Measurements from ENCODE around the gene COL23A1. TPM values are rescaled to one million over a fixed set of nuclear protein-coding genes. Genes with fewer than 3 reads are reported as not detected.
A peak's percentile ranks its signal among the peaks of the same experiment; 100 is the strongest.

The COL23A1 gene
- total and polyA plus RNA-seq, 2 of the 13 experiments (the other 11 are each of a cell fraction or from before 2014, with no cell fraction given): not detected

DNA sequence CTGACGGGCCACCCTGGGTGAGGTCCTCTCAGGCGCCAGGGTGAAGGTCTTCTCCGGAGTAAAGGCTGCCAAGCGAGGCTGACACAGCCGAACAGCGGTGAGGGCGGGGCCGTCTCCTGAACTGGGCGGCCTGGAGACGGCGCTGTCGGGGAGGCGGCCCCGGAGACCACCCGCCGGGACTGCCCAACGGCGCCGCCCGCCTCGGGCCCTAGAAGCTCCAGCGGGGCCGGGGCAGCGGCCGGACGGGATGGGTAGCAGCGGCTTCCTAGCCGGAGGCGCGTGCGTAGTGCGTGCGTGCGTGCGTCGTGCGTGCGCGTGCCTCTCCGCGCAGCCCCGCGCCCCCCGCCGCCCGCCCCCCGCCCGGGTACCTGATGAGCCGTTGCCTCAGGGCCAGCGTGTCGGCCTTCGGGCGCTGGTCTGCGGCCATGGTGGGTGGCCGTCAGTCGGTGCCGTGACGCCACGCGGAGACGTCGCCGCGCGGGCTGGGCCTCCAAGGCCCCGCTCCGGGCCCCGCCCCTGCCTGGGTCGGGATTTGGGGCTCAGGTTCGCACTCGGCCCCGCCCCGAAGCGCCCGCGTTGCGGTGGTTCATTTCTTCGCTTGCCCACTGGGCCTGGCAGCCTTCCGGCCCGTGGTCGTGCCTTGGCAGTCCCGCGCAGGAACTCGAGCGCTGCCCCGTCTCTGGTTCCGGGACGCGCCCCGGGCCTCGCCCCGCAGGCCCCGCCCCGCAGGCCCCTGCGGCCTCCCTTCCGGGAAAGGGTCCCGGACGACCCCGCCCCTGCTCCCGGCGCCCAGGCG lies 357.9 kb downstream of the COL23A1 start, which contains the start of gene PHYKPL (continued):
- TF ChIP-seq ZFYVE20 (CRISPR knock-in tag; IDR thresholded peaks at IDR 0.05; ENCODE audit: borderline replicate concordance, low read depth) (no peak), NR2C2 (CRISPR knock-in tag; IDR thresholded peaks at IDR 0.05; ENCODE audit: borderline replicate concordance) (peak; percentile 72; the same call in 1 of the 2 replicates), SPEN (CRISPR knock-in tag; IDR thresholded peaks at IDR 0.05; ENCODE audit: low read depth) (peak; percentile 75; the same call in 1 of the 2 replicates), HNRNPUL1 (IDR thresholded peaks at IDR 0.05; ENCODE audit: low read depth, low read length) (no peak), KLF16 (CRISPR knock-in tag; IDR thresholded peaks at IDR 0.05) (peak in 1 of 2 experiments; percentile 60; a peak in 2 of 4 replicates), ZNF747 (CRISPR knock-in tag; IDR thresholded peaks at IDR 0.05; ENCODE audit: borderline replicate concordance) (0 out of 2 replicates have a peak, but pooled peaks have one; percentile 45), TAF1 (CRISPR knock-in tag; IDR thresholded peaks at IDR 0.05) (peak; percentile 49), HMG20B (CRISPR knock-in tag; conservative IDR thresholded peaks at IDR 0.05) (no peak), YY1 (IDR thresholded peaks at IDR 0.05; ENCODE audit: insufficient read depth, insufficient replicate concordance, low read depth, low read length) (peak; percentile 75), POLR2A (IDR thresholded peaks at IDR 0.05; ENCODE audit: insufficient read depth in 1 of 2, low read depth in 2 of 2, low read length in 2 of 2) (peak in 1 of 2 experiments; percentile 54; a peak in 1 of 4 replicates), MAFF (IDR thresholded peaks at IDR 0.05; ENCODE audit: low read depth, low read length) (no peak), ZNF224 (CRISPR knock-in tag; IDR thresholded peaks at IDR 0.05) (0 out of 2 replicates have a peak, but pooled peaks have one; percentile 31), NR2F6 (IDR thresholded peaks at IDR 0.05) (no peak), NR2F6 (CRISPR knock-in tag; IDR thresholded peaks at IDR 0.05) (peak; percentile 39; the same call in 1 of the 2 replicates), HDAC2 (CRISPR knock-in tag; IDR thresholded peaks at IDR 0.05) (0 out of 2 replicates have a peak, but pooled peaks have one; percentile 20), STAT5B (CRISPR knock-in tag; IDR thresholded peaks at IDR 0.05) (no peak), ZFP36L1 (CRISPR knock-in tag; IDR thresholded peaks at IDR 0.05) (peak; percentile 51; the same call in 1 of the 2 replicates), ZSCAN20 (CRISPR knock-in tag; IDR thresholded peaks at IDR 0.05; ENCODE audit: borderline replicate concordance) (peak; percentile 30; the same call in 1 of the 2 replicates), ZNF124 (CRISPR knock-in tag; IDR thresholded peaks at IDR 0.05) (no peak)
- TF ChIP-seq, protein P1, sequence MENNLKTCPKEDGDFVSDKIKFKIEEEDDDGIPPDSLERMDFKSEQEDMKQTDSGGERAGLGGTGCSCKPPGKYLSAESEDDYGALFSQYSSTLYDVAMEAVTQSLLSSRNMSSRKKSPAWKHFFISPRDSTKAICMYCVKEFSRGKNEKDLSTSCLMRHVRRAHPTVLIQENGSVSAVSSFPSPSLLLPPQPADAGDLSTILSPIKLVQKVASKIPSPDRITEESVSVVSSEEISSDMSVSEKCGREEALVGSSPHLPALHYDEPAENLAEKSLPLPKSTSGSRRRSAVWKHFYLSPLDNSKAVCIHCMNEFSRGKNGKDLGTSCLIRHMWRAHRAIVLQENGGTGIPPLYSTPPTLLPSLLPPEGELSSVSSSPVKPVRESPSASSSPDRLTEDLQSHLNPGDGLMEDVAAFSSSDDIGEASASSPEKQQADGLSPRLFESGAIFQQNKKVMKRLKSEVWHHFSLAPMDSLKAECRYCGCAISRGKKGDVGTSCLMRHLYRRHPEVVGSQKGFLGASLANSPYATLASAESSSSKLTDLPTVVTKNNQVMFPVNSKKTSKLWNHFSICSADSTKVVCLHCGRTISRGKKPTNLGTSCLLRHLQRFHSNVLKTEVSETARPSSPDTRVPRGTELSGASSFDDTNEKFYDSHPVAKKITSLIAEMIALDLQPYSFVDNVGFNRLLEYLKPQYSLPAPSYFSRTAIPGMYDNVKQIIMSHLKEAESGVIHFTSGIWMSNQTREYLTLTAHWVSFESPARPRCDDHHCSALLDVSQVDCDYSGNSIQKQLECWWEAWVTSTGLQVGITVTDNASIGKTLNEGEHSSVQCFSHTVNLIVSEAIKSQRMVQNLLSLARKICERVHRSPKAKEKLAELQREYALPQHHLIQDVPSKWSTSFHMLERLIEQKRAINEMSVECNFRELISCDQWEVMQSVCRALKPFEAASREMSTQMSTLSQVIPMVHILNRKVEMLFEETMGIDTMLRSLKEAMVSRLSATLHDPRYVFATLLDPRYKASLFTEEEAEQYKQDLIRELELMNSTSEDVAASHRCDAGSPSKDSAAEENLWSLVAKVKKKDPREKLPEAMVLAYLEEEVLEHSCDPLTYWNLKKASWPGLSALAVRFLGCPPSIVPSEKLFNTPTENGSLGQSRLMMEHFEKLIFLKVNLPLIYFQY (CRISPR knock-in tag; IDR thresholded peaks at IDR 0.05; ENCODE audit: borderline replicate concordance): peak; percentile 84; the same call in 1 of the 2 replicates
- TF ChIP-seq, protein P2, sequence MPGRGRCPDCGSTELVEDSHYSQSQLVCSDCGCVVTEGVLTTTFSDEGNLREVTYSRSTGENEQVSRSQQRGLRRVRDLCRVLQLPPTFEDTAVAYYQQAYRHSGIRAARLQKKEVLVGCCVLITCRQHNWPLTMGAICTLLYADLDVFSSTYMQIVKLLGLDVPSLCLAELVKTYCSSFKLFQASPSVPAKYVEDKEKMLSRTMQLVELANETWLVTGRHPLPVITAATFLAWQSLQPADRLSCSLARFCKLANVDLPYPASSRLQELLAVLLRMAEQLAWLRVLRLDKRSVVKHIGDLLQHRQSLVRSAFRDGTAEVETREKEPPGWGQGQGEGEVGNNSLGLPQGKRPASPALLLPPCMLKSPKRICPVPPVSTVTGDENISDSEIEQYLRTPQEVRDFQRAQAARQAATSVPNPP (CRISPR knock-in tag; IDR thresholded peaks at IDR 0.05): peak; percentile 76; the same call in 1 of the 2 replicates
- TF ChIP-seq, protein P3, sequence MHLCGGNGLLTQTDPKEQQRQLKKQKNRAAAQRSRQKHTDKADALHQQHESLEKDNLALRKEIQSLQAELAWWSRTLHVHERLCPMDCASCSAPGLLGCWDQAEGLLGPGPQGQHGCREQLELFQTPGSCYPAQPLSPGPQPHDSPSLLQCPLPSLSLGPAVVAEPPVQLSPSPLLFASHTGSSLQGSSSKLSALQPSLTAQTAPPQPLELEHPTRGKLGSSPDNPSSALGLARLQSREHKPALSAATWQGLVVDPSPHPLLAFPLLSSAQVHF (CRISPR knock-in tag; IDR thresholded peaks at IDR 0.05): peak; percentile 75
- TF ChIP-seq, protein P4, sequence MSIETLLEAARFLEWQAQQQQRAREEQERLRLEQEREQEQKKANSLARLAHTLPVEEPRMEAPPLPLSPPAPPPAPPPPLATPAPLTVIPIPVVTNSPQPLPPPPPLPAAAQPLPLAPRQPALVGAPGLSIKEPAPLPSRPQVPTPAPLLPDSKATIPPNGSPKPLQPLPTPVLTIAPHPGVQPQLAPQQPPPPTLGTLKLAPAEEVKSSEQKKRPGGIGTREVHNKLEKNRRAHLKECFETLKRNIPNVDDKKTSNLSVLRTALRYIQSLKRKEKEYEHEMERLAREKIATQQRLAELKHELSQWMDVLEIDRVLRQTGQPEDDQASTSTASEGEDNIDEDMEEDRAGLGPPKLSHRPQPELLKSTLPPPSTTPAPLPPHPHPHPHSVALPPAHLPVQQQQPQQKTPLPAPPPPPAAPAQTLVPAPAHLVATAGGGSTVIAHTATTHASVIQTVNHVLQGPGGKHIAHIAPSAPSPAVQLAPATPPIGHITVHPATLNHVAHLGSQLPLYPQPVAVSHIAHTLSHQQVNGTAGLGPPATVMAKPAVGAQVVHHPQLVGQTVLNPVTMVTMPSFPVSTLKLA (IDR thresholded peaks at IDR 0.05): no peak
